ENCODE data around the gene GRIK3.
"Not testable (repeated sequence)": the region's sequence is repeated elsewhere in the genome, so short reads cannot be mapped to it uniquely, and the experiment has no call there.

GRIK3 gene

DNA sequence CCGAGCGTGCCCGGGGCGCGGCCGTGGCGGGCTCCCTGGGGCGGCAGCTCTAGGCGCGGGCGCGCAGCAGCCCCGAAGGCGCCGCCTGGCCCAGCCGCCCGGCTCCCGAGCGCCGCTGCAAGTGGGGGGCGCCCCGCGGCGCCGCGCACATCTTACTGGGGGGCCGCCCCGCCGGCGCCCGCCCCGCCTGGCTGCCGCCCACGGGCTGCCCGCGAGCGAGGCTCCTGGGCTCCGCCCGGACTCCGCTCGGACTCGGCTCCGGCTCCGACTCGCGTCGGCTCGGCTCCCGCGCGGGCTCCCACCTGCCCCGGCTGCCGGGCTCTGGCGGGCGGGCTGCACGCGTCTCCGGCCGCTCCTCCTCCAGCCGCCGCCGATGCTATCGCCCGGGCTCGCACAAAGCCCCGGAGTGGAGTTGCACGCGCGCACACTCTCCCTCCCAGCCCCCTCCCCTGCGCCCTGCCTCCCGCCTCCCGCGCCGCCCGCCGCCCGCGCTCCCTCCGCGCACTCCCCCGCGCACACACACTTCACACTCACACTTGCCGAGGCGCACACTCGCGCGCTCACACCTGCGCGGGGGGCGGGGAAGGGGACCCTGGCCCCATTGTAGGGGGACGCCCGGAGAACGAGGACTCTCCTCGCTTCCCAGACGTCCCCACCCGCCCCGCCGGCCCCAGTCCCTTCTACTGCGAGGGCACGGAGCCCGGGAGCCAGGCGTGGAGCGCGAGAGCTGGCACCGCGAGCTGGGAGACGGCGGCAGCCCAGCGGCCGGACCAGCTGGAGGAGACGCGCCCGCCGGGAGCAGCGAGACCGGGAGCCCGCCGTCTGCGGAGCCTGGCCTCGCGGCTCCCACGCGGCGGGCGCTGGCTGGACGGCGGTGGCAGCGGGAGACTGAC is at the start of gene GRIK3:
GRIK3 (minus strand) TSS at position 395 of the 893 bp plus-strand sequence. CDS start 407 bp downstream, outside the sequence.
- no peak for DNase-seq (ENCODE audit: low read depth in 3 of 3, low spot score in 1 of 3)

DNA sequence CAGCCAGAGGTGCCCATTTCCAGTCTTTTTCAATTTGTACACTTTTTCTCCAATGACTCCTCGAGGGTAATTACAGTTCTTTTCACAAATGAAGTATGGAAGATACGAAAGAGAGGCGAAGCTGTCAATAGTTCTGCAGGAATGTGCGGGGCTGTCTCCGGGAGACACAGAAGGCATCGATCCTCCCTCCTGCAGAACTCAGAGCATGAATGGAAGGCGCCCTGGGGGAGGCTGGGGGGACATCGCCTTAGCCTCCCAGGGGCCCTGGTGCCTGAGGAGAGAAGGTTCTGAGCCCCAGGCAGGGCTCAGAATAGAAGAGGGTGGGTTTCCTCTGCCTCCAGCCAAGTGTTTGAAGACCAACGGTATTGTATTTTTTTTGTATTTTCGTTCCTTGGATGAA is 49.7 kb upstream of the GRIK3 start:
- no peak for DNase-seq (ENCODE audit: low read depth in 3 of 3, low spot score in 1 of 3)

DNA sequence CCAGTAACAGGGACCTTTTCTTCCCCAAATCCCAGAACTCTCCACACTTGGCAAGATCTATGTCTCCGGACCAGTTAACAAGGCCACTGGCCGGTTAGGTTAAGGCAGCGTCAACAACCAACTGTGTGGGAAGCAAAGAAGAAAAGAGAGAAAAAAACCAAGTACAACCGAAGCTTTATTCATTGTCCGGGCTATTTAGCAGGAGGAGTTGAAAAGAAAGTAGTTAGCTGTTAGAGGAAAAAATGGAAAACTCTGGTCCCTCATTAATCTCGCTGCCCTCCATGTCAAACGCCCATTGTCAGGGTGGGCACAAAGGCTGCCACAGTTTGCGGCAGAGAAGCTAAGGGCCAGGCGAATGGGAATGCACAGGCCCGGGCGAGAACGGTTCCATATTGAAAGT is 49.3 kb upstream of the GRIK3 start:
- no peak for DNase-seq (ENCODE audit: low read depth in 3 of 3, low spot score in 1 of 3)

DNA sequence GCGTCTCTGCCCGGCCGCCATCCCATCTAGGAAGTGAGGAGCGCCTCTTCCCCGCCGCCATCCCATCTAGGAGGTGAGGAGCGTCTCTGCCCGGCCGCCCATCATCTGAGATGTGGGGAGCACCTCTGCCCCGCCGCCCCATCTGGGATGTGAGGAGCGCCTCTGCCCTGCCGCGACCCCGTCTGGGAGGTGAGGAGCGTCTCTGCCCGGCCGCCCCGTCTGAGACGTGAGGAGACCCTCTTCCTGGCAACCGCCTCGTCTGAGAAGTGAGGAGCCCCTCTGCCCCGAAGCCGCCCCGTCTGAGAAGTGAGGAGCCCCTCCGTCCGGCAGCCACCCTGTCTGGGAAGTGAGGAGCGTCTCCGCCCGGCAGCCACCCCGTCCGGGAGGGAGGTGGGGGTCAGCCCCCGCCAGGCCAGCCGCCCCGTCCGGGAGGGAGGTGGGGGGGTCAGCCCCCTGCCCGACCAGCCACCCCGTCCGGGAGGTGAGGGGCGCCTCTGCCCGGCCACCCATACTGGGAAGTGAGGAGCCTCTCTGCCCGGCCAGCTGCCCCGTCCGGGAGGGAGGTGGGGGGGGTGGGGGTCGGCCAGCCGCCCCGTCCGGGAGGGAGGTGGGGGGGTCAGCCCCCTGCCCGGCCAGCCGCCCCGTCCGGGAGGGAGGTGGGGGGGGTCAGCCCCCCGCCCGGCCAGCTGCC is 46.1 kb upstream of the GRIK3 start:
- not testable (repeated sequence) for DNase-seq (ENCODE audit: low read depth in 3 of 3, low spot score in 1 of 3)

DNA sequence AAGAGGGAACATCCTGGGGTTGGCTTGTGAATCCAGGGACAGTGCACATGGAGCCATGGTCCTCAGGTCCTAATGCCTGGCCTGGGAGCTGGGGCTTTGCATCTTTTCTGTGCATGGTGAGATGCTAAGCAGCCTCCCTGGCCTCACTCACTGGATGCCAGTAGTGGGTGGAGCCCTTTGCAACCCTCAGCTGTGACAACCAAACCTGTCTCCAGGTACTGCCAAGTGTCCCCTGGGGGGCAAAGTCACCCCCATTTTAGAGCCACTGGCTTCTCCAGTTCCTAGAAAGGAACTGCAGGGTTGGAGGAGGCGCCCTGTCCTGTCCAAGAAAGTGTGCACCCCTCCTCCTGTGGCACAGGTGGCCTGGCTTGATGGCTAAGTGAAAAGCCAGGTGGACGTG is 44.6 kb upstream of the GRIK3 start:
- DNase-seq (ENCODE audit: low read depth in 3 of 3, low spot score in 1 of 3) = no peak

DNA sequence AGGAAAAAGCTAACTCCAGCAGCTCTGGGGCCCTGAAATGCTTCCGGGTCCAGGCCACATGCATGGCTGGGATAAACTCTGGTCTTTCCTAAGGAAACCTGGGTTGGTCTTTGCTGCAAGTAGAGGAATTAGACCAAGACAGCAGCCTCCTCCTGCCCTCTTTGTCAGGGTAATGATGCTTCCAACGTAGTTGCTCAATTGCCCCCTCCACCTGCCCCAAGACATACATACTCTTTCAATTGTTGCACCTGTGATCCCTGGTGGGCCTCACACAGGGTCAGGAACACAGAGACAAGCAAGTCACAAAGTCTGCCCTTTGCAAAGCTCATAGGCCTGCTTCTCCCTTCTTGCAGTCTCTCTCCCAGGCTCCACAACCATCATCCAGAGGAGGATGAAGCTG is 41.9 kb upstream of the GRIK3 start:
- DNase-seq (ENCODE audit: low read depth in 3 of 3, low spot score in 1 of 3) = no peak

DNA sequence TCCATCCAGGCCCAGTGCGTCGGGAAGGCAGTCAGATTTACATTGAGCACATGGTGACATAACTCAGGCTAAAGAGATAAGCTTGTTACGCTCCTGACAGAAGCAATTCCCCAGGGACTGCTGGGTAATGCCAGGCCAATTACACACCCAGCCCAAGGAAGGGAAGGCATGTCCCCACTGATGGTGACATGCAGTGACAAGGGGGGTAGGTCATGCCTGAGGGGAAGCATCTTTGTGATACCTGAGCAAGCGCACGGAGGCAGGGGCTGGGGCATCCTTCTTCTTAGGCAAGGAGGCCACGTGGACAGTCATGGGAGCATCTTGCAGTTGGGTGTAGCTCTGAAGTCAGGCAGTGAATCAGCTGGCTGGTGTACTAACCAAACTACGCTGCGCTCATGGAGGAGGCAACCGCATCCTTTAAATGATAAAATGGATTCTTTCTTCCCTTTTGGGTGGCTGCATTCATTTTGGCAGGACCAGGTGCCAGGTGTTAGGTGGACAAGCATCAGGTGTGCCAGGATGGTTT is 39.6 kb upstream of the GRIK3 start:
- DNase-seq (ENCODE audit: low read depth in 3 of 3, low spot score in 1 of 3) = no peak

DNA sequence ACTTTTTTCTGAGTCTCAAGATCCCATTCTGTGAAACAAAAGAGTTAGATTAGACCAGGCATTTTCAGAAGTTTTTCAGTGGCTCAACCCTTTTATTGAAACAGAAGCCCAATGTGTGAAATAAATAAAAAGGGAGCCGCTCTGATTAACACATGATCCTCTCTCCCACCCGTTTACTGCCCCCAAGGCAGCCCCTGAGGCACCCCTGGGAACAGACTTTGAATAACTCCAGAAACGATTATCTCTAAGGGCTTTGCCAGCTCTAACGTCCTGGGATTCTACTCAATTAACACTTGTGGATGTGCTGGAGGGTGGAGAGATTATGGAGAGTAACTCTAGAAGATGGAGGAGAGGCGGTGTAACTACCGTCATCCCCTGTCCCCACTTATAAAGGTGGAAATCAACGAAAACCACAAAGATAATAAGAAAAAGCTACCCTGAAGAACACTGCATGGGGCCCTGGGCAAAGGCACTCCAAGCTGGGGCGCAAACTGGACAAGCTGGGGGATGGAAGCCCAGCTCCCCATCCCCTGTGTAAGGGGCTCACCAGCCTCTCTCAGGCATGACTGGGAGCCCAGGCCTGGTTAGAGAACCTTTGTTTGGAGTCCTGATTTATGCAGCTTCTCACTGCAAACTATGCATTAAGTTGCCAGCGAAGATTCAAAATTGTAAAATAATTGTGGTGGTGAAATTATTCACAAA is 39.0 kb upstream of the GRIK3 start:
- DNase-seq (ENCODE audit: low read depth in 3 of 3, low spot score in 1 of 3) = no peak

DNA sequence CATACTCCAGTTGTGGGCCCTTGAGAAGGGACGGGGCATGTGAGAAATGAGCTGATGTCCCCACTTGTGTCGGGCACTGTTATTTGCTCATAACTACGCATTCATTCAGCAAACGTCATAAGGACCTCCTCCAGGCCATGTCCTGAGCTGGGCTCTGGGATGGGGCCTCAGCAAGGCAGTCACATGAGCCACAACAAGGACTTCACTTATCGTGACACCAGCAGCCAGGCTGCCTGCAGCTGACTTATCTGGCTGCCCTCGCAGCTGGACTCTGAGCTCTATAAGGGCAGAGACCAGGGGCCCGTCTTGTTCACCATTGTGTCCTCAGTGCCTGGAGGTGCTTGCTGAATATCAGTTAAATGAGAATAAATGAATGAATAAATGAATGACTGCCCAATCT is 37.5 kb upstream of the GRIK3 start:
- no peak for DNase-seq (ENCODE audit: low read depth in 3 of 3, low spot score in 1 of 3)

DNA sequence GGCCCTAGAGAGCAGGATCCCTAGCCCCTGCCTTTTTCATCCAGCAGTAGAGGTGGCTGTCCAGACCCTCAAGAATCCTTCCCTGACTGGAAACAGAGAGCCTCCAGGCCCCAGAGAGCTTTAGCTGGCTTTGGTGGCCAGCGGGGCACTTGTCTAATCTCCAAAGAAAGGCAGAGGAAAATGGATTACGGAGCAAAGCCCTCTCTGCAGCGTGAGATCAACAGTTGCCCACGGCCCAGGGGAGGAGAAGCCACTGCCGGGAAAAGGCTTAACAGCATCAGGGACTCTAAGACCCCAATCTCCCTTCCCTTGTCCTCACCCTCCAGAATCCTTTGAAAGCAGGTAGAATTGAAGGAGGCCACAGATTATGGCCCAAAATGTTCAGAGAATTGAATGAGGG is 35.8 kb upstream of the GRIK3 start:
- DNase-seq (ENCODE audit: low read depth in 3 of 3, low spot score in 1 of 3) = no peak

DNA sequence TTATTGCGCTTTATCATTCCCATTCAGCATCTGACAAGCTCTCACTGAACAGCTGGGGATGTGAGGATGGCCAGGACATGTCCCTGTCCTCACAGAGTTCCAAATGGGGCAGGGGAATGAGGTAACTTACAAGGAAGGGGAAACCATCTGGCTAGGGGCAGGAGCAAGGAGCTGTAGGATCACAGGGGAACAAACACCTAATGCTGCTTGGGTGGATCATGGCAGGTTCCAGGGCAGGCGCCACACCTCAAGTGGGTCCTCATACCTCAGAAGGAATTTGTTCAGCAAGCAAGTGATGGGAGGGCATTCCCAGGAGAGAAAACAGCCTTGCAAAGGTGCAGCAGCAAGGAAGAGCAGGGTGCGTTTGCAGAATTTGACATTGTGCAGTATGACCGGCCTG is 35.1 kb upstream of the GRIK3 start:
- no peak for DNase-seq (ENCODE audit: low read depth in 3 of 3, low spot score in 1 of 3)

DNA sequence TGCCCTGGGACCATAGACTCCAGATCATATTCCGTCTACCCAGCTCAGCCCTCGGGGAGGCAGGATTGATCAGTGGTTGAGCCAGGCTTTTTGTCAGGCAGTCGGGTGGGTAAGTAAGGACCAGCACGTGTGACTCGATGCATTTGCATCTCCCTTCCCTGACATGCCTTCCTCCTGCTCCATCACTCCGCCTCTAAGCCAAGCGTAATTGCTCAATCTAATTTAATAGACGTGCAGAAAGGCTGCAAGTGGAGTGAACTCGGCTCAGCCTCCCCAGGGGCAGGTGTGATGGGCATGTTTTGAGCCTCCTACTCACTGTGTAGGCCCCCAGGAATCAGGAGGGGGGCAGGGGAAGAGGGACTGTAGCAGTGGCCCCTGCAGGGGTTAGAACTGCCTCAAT is 34.6 kb upstream of the GRIK3 start:
- DNase-seq (ENCODE audit: low read depth in 3 of 3, low spot score in 1 of 3) = no peak

DNA sequence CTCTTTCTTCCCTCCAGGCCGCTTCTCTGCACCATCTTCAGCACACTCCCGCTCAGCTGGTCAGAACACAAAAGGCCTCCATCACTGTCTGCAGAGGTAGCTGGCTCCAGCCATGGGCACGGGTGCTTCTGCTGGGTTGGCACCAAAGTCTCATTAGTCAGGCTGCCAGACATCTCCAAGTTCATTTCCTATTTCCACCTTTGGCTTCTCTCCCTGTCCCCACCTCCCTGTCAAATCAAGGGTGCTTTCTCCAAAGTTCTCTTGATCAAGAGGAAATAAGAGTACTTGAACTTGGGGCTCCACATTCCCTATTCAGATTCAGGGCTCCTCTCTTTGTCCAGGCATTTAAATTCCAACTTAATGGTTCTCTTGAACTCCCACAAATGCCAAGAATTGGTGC is 33.9 kb upstream of the GRIK3 start:
- DNase-seq (ENCODE audit: low read depth in 3 of 3, low spot score in 1 of 3) = no peak

DNA sequence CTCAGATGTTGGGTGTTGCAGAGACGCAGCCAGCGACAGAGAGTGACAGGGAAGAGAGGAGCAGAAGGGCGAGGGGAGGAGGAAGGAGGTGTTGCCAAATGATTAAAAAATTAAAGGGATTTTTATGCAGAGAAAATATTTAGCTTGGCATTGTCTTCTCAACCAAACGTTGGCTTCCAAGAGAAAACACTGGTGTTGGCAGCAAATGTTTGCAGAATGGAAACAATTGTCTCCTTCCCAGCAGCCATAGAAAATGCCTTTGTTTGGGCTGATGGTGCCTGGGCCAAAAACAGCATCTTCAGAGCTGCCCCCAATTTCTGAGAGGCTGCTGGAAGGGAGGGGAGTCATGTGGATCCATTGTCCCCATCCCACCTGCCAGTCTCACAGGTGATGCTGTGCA is 29.7 kb upstream of the GRIK3 start:
- DNase-seq (ENCODE audit: low read depth in 3 of 3, low spot score in 1 of 3) = no peak

DNA sequence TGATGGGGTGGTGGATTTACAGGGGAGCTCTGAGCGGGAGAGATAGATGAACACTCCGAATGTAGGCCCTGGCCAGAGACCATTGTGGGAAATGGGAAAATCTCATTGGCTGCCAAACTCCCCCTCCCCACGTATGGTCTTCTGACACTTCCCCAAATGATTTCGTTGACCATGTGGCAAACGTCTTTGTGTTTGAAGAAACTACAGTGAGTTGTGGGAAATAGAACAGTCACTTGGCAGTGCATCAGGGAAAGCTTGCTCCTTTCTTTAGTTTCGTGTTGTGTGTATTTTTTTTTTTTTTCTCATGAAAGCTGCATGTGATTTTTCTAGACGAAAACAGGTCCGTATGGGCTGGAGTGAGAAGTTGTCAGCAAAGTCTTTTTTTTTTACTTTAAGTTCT is 25.0 kb upstream of the GRIK3 start:
- no peak for DNase-seq (ENCODE audit: low read depth in 3 of 3, low spot score in 1 of 3)

DNA sequence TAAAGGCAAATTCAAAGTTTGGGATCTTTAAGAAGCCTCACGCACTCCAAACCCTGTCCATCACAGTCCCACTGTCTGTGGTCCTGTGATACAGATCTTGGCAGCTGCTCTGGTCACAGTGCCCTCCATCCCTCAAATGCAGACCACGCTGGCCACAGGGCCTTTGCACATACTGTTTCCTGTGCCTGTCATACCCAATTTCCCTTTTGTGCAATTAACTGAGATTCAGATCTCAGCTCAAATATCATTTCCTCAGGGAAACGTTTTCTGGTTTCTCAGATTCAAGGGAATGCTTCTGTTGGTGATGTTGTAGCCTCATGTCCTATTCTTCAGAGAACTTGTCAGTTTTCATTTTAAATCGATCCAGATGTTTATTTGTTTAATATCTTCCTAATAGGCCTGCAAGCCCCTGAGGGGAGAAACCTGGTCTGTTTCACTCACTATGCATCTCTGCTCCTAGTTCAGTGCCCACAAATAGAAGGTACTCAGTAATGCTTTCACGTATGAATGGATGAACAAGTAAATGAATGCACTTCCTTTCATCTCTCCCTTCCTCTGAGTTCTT is 24.2 kb upstream of the GRIK3 start:
- DNase-seq (ENCODE audit: low read depth in 3 of 3, low spot score in 1 of 3) = no peak

DNA sequence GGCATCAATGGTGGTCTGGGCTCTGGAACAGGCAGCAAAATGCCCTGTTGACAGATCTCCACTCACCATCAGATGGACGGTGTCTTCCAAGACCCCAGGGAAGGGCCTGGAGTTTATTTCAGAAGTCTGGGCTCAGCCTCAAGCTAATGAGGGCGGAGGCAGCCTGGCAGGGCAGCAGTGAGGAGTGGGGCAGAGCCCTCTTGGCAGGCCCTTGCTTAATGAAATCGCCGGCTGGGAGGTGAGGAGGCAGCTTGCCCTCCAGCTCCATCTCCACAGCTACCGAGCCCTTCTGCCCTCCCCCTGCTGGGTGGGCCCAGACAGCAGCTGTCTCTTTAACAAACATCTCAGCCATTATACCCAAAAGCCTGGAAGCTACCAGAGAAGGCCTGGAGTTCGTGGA is 22.0 kb upstream of the GRIK3 start:
- no peak for DNase-seq (ENCODE audit: low read depth in 3 of 3, low spot score in 1 of 3)

DNA sequence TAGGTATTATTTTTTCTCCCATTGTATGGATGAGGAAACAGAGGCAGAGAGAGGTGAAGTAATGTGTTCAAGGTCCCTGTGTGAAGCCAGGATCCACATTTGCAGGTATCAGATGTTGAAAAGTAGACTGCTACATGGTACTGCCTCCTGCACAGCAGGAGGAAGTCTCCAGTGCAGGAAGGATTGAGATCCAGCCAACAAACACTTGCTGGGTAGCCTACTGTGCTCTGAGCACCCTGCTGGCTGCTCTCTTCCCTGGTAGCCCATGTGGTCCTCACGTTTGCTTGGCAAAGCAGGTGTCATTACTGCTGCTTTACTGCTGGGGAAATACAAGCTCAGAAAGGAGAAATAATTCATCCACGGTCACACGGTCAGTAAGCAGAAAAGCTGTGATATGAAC is 21.3 kb upstream of the GRIK3 start:
- DNase-seq (ENCODE audit: low read depth in 3 of 3, low spot score in 1 of 3) = no peak

DNA sequence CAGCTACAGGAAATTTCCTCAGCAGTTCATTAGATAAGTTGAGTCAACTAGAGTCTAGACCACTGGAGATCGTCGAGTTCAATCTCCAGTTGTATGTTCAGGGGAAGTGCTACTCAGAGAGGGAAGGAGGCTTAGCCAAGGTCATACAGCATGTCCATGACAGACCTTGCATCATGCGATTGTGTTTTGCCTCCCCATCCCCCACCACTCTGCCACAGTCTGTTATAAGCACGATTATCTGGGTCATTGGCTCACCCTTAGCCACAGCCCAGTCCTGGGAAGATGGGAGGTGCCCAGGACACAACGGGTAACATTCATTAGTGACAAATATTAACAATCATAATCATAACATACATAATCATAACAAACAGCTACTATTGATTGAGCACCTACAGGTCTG is 18.9 kb upstream of the GRIK3 start:
- no peak for DNase-seq (ENCODE audit: low read depth in 3 of 3, low spot score in 1 of 3)

DNA sequence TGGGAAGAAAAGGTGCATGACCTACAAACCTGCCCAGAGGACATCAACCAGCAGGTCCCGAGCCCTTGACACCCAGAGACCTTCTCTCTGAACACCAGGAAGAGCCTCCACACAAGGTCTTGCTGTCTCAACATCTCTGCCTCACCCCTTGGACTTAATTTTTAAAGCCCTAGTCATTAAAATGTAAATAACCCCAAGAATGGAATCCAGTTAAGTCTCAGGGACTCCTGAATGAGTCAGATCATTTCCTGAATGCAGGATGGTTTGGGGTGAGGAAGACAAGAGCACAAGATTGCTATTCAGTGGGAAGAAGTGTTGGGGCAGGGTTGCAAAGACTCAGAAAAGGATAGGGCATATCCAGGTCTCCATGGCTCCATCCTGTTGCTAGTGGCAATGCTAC is 17.8 kb upstream of the GRIK3 start:
- DNase-seq (ENCODE audit: low read depth in 3 of 3, low spot score in 1 of 3) = no peak

DNA sequence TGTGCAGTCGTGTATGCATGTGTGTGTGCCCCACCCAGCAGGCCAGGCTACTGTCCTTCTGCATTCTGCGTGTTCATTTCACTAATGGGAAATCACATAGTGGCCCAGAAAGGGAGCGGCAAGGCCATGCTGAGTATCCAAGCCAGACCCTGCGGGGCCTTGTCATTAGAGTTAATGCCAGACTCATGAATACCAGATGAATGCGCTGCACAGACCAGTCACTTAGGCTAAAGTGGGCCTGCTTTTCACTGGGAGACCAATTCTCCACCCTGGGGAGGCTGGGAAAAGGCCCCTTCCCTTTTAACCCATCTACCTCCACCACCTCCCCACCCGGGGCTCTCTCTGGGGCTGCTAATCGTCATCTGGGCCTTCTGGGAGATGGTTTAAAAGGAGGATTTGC is 17.0 kb upstream of the GRIK3 start:
- no peak for DNase-seq (ENCODE audit: low read depth in 3 of 3, low spot score in 1 of 3)

DNA sequence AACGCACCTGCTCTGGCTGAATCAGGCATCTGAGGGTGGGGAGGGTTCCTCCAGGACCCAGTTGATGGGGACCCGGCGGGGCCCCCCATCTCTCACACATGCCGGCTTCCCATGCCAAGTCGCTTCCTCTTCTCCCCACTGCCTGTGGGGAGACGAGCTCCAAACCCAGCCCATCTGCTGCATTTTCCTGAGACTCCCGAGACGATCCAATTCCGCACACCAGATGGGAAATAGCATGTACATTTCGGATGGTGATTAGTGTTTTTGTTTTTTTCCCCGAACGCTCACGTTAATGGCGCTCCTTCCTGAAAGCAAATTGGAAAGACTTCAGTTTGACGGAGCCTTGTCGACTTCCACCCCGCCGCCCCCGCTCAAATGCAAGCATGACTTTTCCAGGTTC is 13.2 kb upstream of the GRIK3 start:
- DNase-seq (ENCODE audit: low read depth in 3 of 3, low spot score in 1 of 3) = no peak

Data from stimulated activated CD4-positive, alpha-beta T cell treated with anti-CD3 and anti-CD28 coated beads, TNF-alpha, amount 100 ng/mL, for 1 hour (primary cell).